ENCODE results near the gene TRDMT1.

DNA sequence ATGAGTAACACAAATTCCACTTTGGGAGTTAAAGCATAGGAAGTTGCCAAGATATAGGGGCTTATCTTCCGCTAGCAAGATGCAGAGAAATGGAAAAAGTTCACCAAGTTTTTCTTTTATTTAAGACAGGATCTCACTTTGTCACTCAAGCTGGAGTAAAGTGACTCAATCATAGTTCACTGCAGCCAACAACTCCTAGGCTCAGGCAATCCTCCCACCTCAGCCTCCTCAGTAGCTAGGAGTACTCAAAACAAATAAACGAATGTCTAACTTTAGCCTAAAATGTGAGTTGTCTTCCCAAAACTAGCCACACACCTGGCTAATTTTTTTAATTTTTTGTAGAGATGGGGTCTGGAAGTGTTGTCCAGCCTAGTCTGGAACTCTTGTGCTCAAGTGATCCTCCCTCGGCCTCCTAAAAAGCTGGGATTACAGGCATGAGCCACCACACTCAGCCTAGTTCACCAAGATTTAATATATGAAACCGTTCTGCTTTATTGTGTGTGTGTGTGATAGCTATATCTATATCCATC lies 36.5 kb upstream of the TRDMT1 start:
- TF ChIP-seq CTCF (IDR thresholded peaks at IDR 0.05; ENCODE audit: poor library complexity) (no peak), EZH2 (IDR thresholded peaks at IDR 0.05; ENCODE audit: borderline replicate concordance) (no peak), EZH2phosphoT487 (IDR thresholded peaks at IDR 0.05; ENCODE audit: low read depth, severe bottlenecking, unreplicated experiment) (no peak)
